Left ventricle myocardium superior (tissue), 1 donor: ENCODE results near the gene SLC1A3. TPM values are rescaled to one million over a fixed set of nuclear protein-coding genes. Genes with fewer than 3 reads are reported as not detected.
A peak's percentile ranks its signal among the peaks of the same experiment; 100 is the strongest.
"Not testable (repeated sequence)": the region's sequence is repeated elsewhere in the genome, so short reads cannot be mapped to it uniquely, and the experiment has no call there.

Source experiments
- ATAC-seq: fragments of 200-7000 bp; cut with Tn5 transposase; one replicate; pipeline ENCODE4 v1.9.1; 2020; ENCODE audit warnings: mild to moderate bottlenecking, moderate library complexity
- DNase-seq: peaks from one replicate; pipeline ENCODE4 v3.0.0-alpha.2; 2020
- intact Hi-C: fragments of 100-400 bp; cut with micrococcal nuclease; formaldehyde crosslinking; loops from one replicate; pipeline ENCODE4 v1.11.0; 2022
- long read RNA-seq: library from polyadenylated mRNA; unstranded; transcript quantifications from one replicate; pipeline ENCODE4 v2.0.0, GENCODE V29; 2021
- total RNA-seq: library from RNA; stranded (reverse); fragmentation: NEBNext Ultra II Directional; extraction: Animal tissue kit (Norgen Biotek cat#: 25700); gene quantifications from one replicate; pipeline ENCODE4 v1.2.1, GENCODE V29; 2021
- donor health status: DM: no; HTN: yes; CAD: no; lungs with severe emphysema.

Gene SLC1A3
- 105 TPM for total RNA-seq
- long read RNA-seq, full-length matches to known transcripts, result 13 of 36 reads
- long read RNA-seq, partial matches to known transcripts, result 20 of 36 reads
- long read RNA-seq, other reads (novel, unspliced or antisense), result 3 of 36 reads

DNA sequence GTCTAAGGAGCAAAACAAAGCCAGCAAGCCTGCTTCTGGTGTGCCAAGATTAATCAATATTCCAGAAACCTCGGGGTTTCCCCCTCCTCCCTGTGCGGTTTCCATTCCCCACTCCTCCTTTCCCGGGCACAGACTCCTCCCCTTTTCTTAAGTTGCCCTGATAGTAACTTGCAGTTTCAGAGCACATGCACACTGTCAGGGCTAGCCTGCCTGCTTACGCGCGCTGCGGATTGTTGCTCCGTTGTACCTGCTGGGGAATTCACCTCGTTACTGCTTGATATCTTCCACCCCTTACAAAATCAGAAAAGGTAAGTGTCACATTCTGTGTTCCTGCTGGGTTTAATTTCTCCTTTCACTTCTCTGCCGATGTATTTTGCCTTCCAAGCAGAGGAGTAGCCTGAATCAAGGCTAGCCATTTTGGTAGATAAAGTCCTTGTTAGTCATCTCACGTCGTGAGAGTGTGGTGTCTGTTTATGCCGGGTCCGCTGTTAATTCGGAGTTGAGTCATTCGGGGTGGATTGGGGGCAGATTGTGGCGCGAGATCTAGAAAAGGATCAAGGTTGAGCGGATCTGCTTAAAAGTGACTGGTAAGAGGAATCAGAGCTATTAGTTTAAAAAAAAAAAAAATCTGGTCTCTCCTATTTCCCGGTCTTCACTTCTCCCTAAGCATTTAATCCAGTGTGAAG is at the start of gene SLC1A3:
Gene SLC1A3 (plus strand): TSS at position 179 of the 686 bp plus-strand sequence. CDS start 1,818 bp downstream, outside the sequence.
- DNase-seq, result peak; percentile 68
- peak; percentile 88 for ATAC-seq
- intact Hi-C loops, result loop anchor here (5.0 to 10.0 kb wide), 2 partner anchors 88 to 189 kb away; no protein-coding TSS in a partner anchor

- no peak for DNase-seq
- intact Hi-C loops, result no loop called here
- ATAC-seq, result no peak
These were observed 47.8 kb upstream of the SLC1A3 start for GRCh38 chr5:36558641-36559040.

DNA sequence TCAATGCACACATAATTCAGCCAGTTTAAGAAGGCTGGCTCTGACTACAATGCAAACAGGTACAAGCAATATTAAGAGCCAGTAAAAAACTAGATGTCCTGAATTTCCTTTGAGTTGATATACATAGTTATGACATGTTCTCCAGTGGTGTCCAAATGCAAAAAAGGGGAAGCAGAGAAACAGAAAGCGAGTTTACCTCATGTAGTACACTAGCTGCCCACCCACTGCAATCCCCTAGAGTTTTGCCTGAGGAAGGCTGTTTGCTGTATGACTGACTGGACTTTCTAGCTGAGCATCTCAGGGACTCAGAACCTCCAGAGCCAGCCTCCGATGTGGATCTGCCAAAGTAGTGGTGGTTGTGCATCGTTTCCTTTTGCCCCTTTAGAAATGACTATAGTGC is 44.8 kb upstream of the SLC1A3 start:
- DNase-seq (no peak), ATAC-seq (no peak)
- intact Hi-C loops, result no loop called here

DNA sequence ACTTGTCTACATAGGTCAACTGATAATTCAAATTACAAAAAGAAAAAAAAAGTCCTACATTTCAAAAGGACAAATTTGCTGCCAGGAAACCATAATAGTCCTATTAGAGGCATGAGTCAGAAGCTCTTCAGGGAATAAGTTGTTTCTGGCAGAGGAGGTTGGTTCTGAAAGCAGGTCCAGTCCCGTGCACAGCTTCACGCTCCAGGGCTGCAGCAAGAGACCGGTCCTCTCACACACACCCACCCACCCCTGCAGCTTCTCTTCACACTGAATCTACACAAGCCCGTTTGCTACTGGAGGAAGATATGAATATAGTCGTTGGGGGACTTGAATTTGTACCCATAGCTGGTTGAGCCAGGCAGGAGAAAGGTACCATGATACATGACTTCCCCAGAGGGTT is 36.9 kb upstream of the SLC1A3 start:
- peak; percentile 92 for ATAC-seq
- peak; percentile 62 for DNase-seq
- intact Hi-C loops, result no loop called here

DNA sequence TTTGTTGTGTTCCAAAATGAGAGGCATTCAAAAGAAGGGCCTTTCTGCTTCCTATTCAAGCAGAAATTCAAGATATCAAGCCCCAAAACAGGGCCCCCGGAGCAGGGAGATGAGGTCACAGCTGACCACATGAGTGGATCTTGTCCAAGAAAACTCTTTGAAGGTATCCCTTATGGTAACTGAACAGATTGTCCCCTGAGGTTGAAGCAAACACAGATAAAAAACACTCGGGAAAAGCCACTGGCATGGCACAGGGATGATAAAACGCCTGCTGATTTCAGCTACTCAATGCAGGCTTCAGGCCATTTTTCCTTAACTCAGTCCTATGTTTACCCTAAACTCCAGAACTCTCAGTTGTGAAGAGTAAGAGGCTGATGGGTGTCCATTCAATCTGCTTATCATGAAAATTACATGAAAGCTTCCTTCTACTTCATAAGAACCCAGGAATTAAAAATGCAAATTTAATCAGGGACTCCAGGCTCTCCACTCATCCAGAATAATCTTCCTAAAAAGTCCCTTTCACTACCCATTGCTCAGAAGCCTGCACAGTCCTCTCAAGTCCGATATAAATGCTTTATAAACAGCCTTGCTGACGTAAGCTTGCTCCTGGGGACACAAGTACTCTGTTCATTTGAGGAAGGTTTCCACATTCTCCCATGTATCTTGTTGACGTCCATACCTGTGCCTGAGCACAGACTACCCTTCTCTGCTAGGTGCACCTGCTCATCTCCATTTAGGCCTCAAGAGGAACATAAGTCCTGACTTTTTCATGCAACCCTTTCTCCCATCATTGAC is 35.9 kb upstream of the SLC1A3 start:
- DNase-seq (no peak), ATAC-seq (peak; percentile 90)
- intact Hi-C loops, result no loop called here

- no peak for DNase-seq
- intact Hi-C loops, result no loop called here
- ATAC-seq, result no peak
These were observed 34.9 kb upstream of the SLC1A3 start for GRCh38 chr5:36571401-36572042.

DNA sequence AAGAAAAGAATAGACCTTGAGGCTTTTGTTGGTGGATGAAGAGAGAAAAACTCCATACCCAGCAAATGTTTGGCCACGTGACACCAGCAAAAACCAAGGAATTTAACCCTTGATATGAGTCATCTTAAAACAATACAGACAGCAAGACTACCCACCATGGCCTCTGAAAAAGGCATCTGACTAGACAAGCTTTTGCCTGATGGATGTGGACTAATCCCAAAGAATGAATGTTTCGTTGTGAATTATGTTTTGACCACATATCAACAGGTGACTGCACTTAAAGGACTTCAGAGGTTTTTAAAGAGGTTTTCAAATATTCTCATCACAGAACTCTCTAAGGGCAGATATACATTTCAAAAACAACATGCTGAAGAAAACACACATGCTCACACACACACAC is 33.0 kb upstream of the SLC1A3 start:
- ATAC-seq (no peak), DNase-seq (no peak)
- intact Hi-C loops, result no loop called here

DNA sequence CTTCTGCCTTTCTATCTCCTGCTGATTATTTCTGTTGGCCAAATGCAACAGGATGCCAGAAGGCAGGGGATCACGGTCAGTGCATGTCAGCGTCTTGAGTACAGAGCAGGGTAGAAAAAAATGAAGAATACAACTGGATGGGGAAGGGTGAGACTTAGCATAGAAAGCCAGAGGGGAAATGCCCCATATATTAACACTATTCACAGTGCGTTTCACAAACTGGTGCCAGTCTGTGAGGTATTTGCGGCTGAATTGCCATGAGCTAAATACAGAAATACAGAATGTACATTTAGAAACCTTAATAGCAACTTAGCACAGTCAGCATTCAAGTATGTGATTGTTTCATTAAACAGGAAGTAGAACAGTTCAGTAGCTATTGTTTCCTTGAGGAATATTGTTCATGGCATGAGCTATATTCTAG is 31.0 kb upstream of the SLC1A3 start:
- peak; percentile 44 for ATAC-seq
- DNase-seq, result no peak
- intact Hi-C loops, result no loop called here

GRCh38 chr5:36576721-36577120 is 29.7 kb upstream of the SLC1A3 start:
- intact Hi-C loops, result no loop called here
- DNase-seq, result no peak
- ATAC-seq, result no peak

GRCh38 chr5:36579858-36580257 is 26.5 kb upstream of the SLC1A3 start:
- intact Hi-C loops, ATAC-seq, DNase-seq: not testable (repeated sequence)

DNA sequence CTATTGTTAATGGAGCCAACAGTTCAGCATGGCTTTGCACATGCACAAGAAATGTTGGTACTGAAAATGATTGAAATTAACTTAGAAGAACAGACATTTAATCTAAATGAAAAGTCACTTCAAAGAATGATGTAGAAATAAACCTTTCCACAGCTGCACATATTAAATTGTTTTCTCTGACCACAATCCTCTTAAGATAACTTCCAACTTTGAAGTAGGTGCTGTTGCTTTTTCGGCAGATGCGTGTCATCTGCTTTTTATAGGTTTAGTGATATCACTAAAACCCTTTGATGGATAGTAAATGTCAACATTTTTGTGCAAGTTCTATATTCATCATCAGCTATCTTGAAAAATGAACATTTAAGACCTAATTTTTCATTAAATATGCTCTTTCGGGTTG is 25.3 kb upstream of the SLC1A3 start:
- intact Hi-C loops, result no loop called here
- ATAC-seq, result no peak
- DNase-seq, result no peak

DNA sequence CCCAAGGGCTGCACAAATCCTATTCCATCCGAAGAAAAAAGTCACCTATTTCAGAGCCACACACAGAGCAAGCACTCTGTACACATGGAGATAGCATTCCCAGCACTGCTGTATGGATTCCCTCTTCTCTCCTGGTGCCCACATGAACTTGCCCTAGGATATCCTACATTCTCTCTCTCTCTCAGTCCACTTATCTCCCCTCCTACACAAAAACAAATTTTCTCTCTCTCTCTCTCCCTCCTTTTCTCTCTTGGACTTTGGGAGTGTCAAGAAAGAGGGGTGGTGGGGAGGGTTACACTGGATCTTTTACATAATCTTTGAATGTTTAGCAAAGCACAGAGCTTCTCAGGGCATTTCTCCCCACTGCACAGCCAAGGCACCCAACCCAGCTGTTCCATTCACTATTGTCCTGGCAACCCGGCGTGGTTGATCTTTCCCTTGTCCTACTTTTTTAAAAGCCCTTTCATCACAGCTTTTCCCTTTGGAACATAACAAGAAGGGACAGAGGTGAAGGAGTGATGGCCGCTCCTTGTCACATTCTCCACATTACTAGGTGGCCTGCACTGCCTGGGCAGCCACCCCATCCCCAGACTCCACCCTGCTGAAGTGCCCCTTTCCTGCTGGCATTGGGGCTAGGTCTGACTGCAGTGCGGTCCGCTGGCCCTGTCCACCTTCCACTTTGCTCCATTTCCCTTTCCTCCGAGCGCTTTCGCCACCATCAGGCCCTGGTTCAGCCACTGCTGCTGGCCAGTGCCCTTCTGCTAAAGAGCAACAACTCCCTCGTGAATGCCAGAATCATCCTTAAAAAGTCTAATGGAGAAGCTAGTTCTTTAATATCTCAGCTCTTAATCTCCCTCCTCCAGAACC is 22.2 kb upstream of the SLC1A3 start:
- intact Hi-C loops, result no loop called here
- ATAC-seq (no peak), DNase-seq (no peak)

DNA sequence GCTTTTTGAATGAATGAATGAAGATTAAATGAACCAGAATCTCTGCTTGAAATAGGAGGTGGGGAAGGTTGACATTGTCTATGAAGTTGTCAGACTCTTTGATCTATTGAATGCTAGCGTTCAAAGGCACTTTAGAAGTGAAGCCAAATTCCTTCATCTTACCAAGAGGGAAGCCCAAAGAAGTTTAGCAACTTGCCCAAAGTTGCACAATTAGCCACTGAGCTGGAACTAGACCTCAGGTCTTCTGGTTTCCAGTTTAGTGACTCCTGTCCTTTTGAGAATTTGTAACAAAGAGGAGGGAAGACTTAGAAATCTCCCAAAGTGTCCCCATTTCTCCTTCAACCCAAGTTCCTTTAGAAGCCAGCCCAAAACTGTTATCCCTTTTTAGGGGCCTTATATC is 20.7 kb upstream of the SLC1A3 start:
- intact Hi-C loops, result no loop called here

DNA sequence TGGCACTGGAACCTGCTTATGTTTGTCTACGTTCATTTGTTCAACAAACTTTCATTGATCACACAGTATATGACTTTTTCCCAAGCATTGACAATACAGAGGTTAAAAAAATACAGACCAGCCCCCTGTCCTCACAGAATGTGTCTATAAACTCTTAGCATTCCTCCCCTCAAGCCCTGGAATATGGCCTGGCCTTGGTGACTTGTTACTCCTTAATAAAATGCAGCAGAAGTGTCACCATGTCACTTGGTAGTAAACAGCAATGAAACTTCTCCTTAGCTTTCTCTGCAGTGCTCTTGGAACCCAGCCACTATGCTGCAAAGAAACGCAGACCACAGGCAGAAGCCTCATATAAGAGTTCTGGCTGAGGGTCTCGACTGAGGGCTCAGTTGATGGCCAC is 19.1 kb upstream of the SLC1A3 start:
- DNase-seq (no peak), ATAC-seq (no peak)
- intact Hi-C loops, result no loop called here

More for the DNA sequence above, 20.7 kb upstream of the SLC1A3 start:
- DNase-seq (no peak), ATAC-seq (no peak)

- intact Hi-C loops, ATAC-seq, DNase-seq: not testable (repeated sequence)
These were observed 16.7 kb upstream of the SLC1A3 start for GRCh38 chr5:36589735-36590134.

DNA sequence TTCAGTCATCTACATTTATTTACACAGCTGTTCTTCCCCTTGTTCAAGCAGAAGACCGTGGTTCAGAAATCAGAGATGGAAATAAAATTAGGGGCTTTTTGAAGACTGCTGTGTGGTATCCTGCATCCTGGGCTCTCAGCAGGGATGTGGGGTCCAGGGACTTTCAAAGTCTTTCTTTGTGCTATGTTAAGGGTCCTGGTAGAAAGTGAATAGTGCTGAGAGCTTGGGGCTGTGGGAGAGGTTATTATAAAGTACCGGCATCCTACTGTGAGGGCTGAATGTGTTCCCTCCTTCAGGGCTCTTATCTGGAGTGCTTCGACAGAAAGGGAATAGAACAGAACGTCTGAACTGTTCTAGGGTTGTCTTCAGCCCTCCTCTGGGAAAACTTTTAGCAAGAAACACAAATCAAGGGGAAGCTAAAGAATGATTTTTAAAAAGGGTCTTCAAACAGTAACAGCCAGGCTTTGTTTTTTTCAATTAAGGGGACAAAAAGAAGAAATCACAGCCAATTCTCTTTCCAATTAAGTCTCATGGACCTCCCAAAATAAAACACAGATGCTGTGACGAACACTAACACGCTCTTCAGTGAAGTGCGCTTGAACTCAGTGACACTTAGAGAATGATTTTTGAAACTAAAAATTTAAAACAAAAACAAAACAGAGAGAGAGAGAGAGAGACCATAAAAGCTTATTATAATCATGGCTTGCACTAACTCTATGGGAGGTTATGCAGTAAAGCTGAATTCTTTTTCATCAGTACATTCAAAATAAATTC is 15.7 kb upstream of the SLC1A3 start:
- intact Hi-C loops, result no loop called here
- ATAC-seq (peak; percentile 94), DNase-seq (no peak)

GRCh38 chr5:36593867-36594266 is 12.5 kb upstream of the SLC1A3 start:
- intact Hi-C loops, result no loop called here
- DNase-seq (no peak), ATAC-seq (no peak)

- no peak for DNase-seq
- intact Hi-C loops, result no loop called here
- ATAC-seq, result no peak
These were observed 10.2 kb upstream of the SLC1A3 start for GRCh38 chr5:36596247-36596646.
